Mammary epithelial cell (primary cell): ENCODE results near the gene ASB2.

Source experiments
- CTCF ChIP-seq, 2 donors: IDR thresholded peaks in 1 of 2; conservative IDR thresholded peaks in 1 of 2; 2 replicates each; pipeline ENCODE4 v1.5.1; 2011 to 2012; ENCODE audit warnings: inconsistent platforms in 2 of 2, low read length in 2 of 2, mild to moderate bottlenecking in 2 of 2, control low read depth in 1 of 2, low read depth in 1 of 2; ENCODE audit not compliant: insufficient read depth in 1 of 2; ENCODE audit errors: extremely low read depth in 1 of 2
- EZH2 ChIP-seq: IDR thresholded peaks from 2 replicates; pipeline ENCODE4 v1.6.1; 2012; ENCODE audit warnings: low read length, inconsistent platforms, borderline replicate concordance

GRCh38 chr14:93915070-93915705, 61.2 kb downstream of the ASB2 start:
- TF ChIP-seq EZH2 (no peak), CTCF (conservative IDR thresholded peaks at IDR 0.05 in 1 of 2, IDR thresholded peaks at IDR 0.05 in 1 of 2; ENCODE audit: extremely low read depth in 1 of 2, insufficient read depth in 1 of 2, low read depth in 1 of 2, low read length in 2 of 2) (no peak)
